Measurements from ENCODE around the gene LGALS3. TPM values are rescaled to one million over a fixed set of nuclear protein-coding genes. Genes with fewer than 3 reads are reported as not detected.

Gene LGALS3
- total RNA-seq, 1 experiment from 2014 or later: 317 TPM

GRCh38 chr14:55101698-55102097 is 27.4 kb upstream of the LGALS3 start:
- intact Hi-C loops (cut with micrococcal nuclease): loop anchor here (1.0 kb wide), 2 partner anchors 26 to 60 kb away; no protein-coding TSS in a partner anchor
- H3K79me2 ChIP-seq (ENCODE audit: low read length): no peaks in the 10 kb centered on the region
- ATAC-seq: no peak
- H3K9ac ChIP-seq (ENCODE audit: low read length): peak overlapping the region; percentile 9; the same call in 1 of the 2 replicates
- no peaks in the 10 kb centered on the region for H3K9me2 ChIP-seq (replicated peaks; ENCODE audit: low read length)
- H3K4me3 ChIP-seq (ENCODE audit: low read length): no peak overlapping the region
- no peak for DNase-seq
- H3K27ac ChIP-seq (ENCODE audit: low read length): peak overlapping the region; percentile 89
- no peaks in the 10 kb centered on the region for H4K20me1 ChIP-seq (ENCODE audit: low read length)
- H3F3A ChIP-seq (ENCODE audit: low read length, unreplicated experiment): peaks cover 20% of the 10 kb centered on the region
- POLR2A ChIA-PET (ENCODE audit: unreplicated experiment): interaction anchor here (1.1 to 2.8 kb wide), 3 partner anchors 26 to 30 kb away, joined by 5 to 45 read pairs (median 8); partner anchors contain the start of gene LGALS3
- H3K36me3 ChIP-seq (ENCODE audit: low read depth, low read length): peaks cover 5% of the 10 kb centered on the region; the same call in 1 of the 2 replicates
- CTCF ChIA-PET: interaction anchor here (2.3 kb wide), 1 partner anchor 59 kb away, joined by 12 read pairs; no protein-coding TSS in a partner anchor
- H3K4me2 ChIP-seq (ENCODE audit: low read length): peak overlapping the region; percentile 77
- H3K9me3 ChIP-seq (ENCODE audit: low read length): peaks cover 6% of the 10 kb centered on the region
- no peaks in the 10 kb centered on the region for H3K27me3 ChIP-seq (ENCODE audit: low read length)
- no peak overlapping the region for H2AFZ ChIP-seq (ENCODE audit: low read length)
- BruUV-seq (replicated peaks): no TSS peak
- H3K4me1 ChIP-seq (ENCODE audit: insufficient read depth, low read length): peaks cover 49% of the 10 kb centered on the region
- no peak for TF ChIP-seq EZH2 (IDR thresholded peaks at IDR 0.05; ENCODE audit: low read length, unreplicated experiment)

GRCh38 chr14:55102141-55102621 is 26.9 kb upstream of the LGALS3 start:
- Histone ChIP-seq H2AFZ (ENCODE audit: low read length) (no peak overlapping the region), H3K4me1 (ENCODE audit: insufficient read depth, low read length) (peaks cover 49% of the 10 kb centered on the region), H3F3A (ENCODE audit: low read length, unreplicated experiment) (peaks cover 20% of the 10 kb centered on the region), H3K36me3 (ENCODE audit: low read depth, low read length) (peaks cover 5% of the 10 kb centered on the region; the same call in 1 of the 2 replicates), H3K9me2 (replicated peaks; ENCODE audit: low read length) (no peaks in the 10 kb centered on the region), H3K9ac (ENCODE audit: low read length) (peak overlapping the region; percentile 79), H3K4me3 (ENCODE audit: low read length) (peak overlapping the region; percentile 51), H3K4me2 (ENCODE audit: low read length) (peak overlapping the region; percentile 77), H3K9me3 (ENCODE audit: low read length) (peaks cover 6% of the 10 kb centered on the region), H3K27ac (ENCODE audit: low read length) (peak overlapping the region; percentile 89), H3K27me3 (ENCODE audit: low read length) (no peaks in the 10 kb centered on the region), H3K79me2 (ENCODE audit: low read length) (no peaks in the 10 kb centered on the region), H4K20me1 (ENCODE audit: low read length) (no peaks in the 10 kb centered on the region)
- ATAC-seq (peak; percentile 77), DNase-seq (peak; percentile 100)
- BruUV-seq (replicated peaks): no TSS peak
- intact Hi-C loops (cut with micrococcal nuclease): loop anchor here (1.0 kb wide), 2 partner anchors 25 to 59 kb away; no protein-coding TSS in a partner anchor
- ChIA-PET CTCF (interaction anchor here (0.6 to 2.3 kb wide), 5 partner anchors 28 to 538 kb away, joined by 3 to 12 read pairs (median 4); partner anchors contain the start of gene LGALS3), POLR2A (ENCODE audit: unreplicated experiment) (interaction anchor here (0.6 to 2.8 kb wide), 5 partner anchors 25 to 345 kb away, joined by 3 to 45 read pairs (median 5); partner anchors contain the start of gene LGALS3)
- TF ChIP-seq EZH2 (IDR thresholded peaks at IDR 0.05; ENCODE audit: low read length, unreplicated experiment) (no peak), EZH2phosphoT487 (IDR thresholded peaks at IDR 0.05; ENCODE audit: borderline replicate concordance, low read length) (no peak), CTCF (conservative IDR thresholded peaks at IDR 0.05; ENCODE audit: low read depth, low read length) (no peak)

GRCh38 chr14:55103005-55103640 is 25.9 kb upstream of the LGALS3 start:
- peak overlapping the region; percentile 77 for H3K4me2 ChIP-seq (ENCODE audit: low read length)
- H3K9me2 ChIP-seq (replicated peaks; ENCODE audit: low read length): no peaks in the 10 kb centered on the region
- TF ChIP-seq EZH2 (IDR thresholded peaks at IDR 0.05; ENCODE audit: low read length, unreplicated experiment): no peak
- TF ChIP-seq EZH2phosphoT487 (IDR thresholded peaks at IDR 0.05; ENCODE audit: borderline replicate concordance, low read length): no peak
- 0 out of 2 replicates have a peak, but pooled peaks have one; percentile 7 for TF ChIP-seq CTCF (conservative IDR thresholded peaks at IDR 0.05; ENCODE audit: low read depth, low read length)
- H3K79me2 ChIP-seq (ENCODE audit: low read length): no peaks in the 10 kb centered on the region
- ATAC-seq (peak; percentile 78), DNase-seq (peak; percentile 100)
- H2AFZ ChIP-seq (ENCODE audit: low read length): peak overlapping the region; percentile 56
- H3K36me3 ChIP-seq (ENCODE audit: low read depth, low read length): peaks cover 5% of the 10 kb centered on the region; the same call in 1 of the 2 replicates
- H3K4me1 ChIP-seq (ENCODE audit: insufficient read depth, low read length): peaks cover 50% of the 10 kb centered on the region
- CTCF ChIA-PET: interaction anchor here (0.5 to 2.3 kb wide), 4 partner anchors 13 to 534 kb away, joined by 6 to 12 read pairs (median 8); partner anchors contain the start of gene LGALS3
- H3K27ac ChIP-seq (ENCODE audit: low read length): peak overlapping the region; percentile 89
- peaks cover 20% of the 10 kb centered on the region for H3F3A ChIP-seq (ENCODE audit: low read length, unreplicated experiment)
- BruUV-seq (replicated peaks): no TSS peak
- intact Hi-C loops (cut with micrococcal nuclease): no loop called here
- H4K20me1 ChIP-seq (ENCODE audit: low read length): no peaks in the 10 kb centered on the region
- POLR2A ChIA-PET (ENCODE audit: unreplicated experiment): interaction anchor here (0.5 to 2.8 kb wide), 8 partner anchors 8 to 88 kb away, joined by 3 to 45 read pairs (median 4); partner anchors contain the start of genes DLGAP5 and LGALS3
- peaks cover 6% of the 10 kb centered on the region for H3K9me3 ChIP-seq (ENCODE audit: low read length)
- peak overlapping the region; percentile 51 for H3K4me3 ChIP-seq (ENCODE audit: low read length)
- H3K9ac ChIP-seq (ENCODE audit: low read length): peak overlapping the region; percentile 79
- H3K27me3 ChIP-seq (ENCODE audit: low read length): no peaks in the 10 kb centered on the region

All from PC-3 (cell line).